Measurements from ENCODE around the gene FAM120B. TPM values are rescaled to one million over a fixed set of nuclear protein-coding genes. Genes with fewer than 3 reads are reported as not detected.

Gene FAM120B
- total and polyA plus RNA-seq, 2 donors, result 17.5 to 30.3 TPM

- no peak overlapping the region for H3K4me3 ChIP-seq (ENCODE audit: low read depth, low read length)
- 68% methylated on average over 8 of the region's 8 CpGs for WGBS
- no peaks in the 10 kb centered on the region for H3K36me3 ChIP-seq (ENCODE audit: insufficient read depth)
- no peaks in the 10 kb centered on the region for H3K4me1 ChIP-seq (ENCODE audit: insufficient read depth)
- H3K27ac ChIP-seq (ENCODE audit: low read depth), result no peak overlapping the region
- no peak for DNase-seq (ENCODE audit: extremely low spot score)
Measured at GRCh38 chr6:170371588-170371987, 65.0 kb downstream of the FAM120B start.

- Histone ChIP-seq H3K36me3 (ENCODE audit: insufficient read depth) (no peaks in the 10 kb centered on the region), H3K27ac (ENCODE audit: low read depth) (no peak overlapping the region), H3K4me1 (ENCODE audit: insufficient read depth) (no peaks in the 10 kb centered on the region), H3K4me3 (ENCODE audit: low read depth, low read length) (no peak overlapping the region)
- WGBS, result 93% methylated on average over 11 of the region's 11 CpGs
- no peak for DNase-seq (ENCODE audit: extremely low spot score)
Measured at GRCh38 chr6:170372380-170373325, 66.1 kb downstream of the FAM120B start.

GRCh38 chr6:170374571-170375444, 68.2 kb downstream of the FAM120B start:
- DNase-seq (ENCODE audit: extremely low spot score), result no peak
- WGBS, result 91% methylated on average over 11 of the region's 11 CpGs

GRCh38 chr6:170375661-170376060, 69.1 kb downstream of the FAM120B start:
- Histone ChIP-seq H3K27ac (ENCODE audit: low read depth) (no peak overlapping the region), H3K4me1 (ENCODE audit: insufficient read depth) (no peaks in the 10 kb centered on the region), H3K36me3 (ENCODE audit: insufficient read depth) (no peaks in the 10 kb centered on the region), H3K4me3 (ENCODE audit: low read depth, low read length) (no peak overlapping the region)
- WGBS, result 87% methylated on average over 10 of the region's 10 CpGs
- no peak for DNase-seq (ENCODE audit: extremely low spot score)

More at GRCh38 chr6:170374571-170375444, 68.2 kb downstream of the FAM120B start:
- H3K27ac ChIP-seq (ENCODE audit: low read depth), result no peak overlapping the region
- no peaks in the 10 kb centered on the region for H3K4me1 ChIP-seq (ENCODE audit: insufficient read depth)
- no peak overlapping the region for H3K4me3 ChIP-seq (ENCODE audit: low read depth, low read length)
- H3K36me3 ChIP-seq (ENCODE audit: insufficient read depth), result no peaks in the 10 kb centered on the region

- H3K36me3 ChIP-seq (ENCODE audit: insufficient read depth), result no peaks in the 10 kb centered on the region
- no peak overlapping the region for H3K4me3 ChIP-seq (ENCODE audit: low read depth, low read length)
- WGBS, result 88% methylated on average over 29 of the region's 29 CpGs
- no peak overlapping the region for H3K27ac ChIP-seq (ENCODE audit: low read depth)
- no peaks in the 10 kb centered on the region for H3K4me1 ChIP-seq (ENCODE audit: insufficient read depth)
- DNase-seq (ENCODE audit: extremely low spot score), result no peak
Measured at GRCh38 chr6:170376386-170377043, 70.0 kb downstream of the FAM120B start.

GRCh38 chr6:170378502-170378901, 71.9 kb downstream of the FAM120B start:
- Histone ChIP-seq H3K36me3 (ENCODE audit: insufficient read depth) (no peaks in the 10 kb centered on the region), H3K4me1 (ENCODE audit: insufficient read depth) (no peaks in the 10 kb centered on the region), H3K27ac (ENCODE audit: low read depth) (no peak overlapping the region), H3K4me3 (ENCODE audit: low read depth, low read length) (no peak overlapping the region)
- no peak for DNase-seq (ENCODE audit: extremely low spot score)
- WGBS, result 84% methylated on average over 10 of the region's 10 CpGs

- Histone ChIP-seq H3K27ac (ENCODE audit: low read depth) (no peak overlapping the region), H3K4me3 (ENCODE audit: low read depth, low read length) (no peak overlapping the region), H3K36me3 (ENCODE audit: insufficient read depth) (no peaks in the 10 kb centered on the region), H3K4me1 (ENCODE audit: insufficient read depth) (no peaks in the 10 kb centered on the region)
- no peak for DNase-seq (ENCODE audit: extremely low spot score)
Measured at GRCh38 chr6:170381562-170381961, 75.0 kb downstream of the FAM120B start.

- Histone ChIP-seq H3K4me1 (ENCODE audit: insufficient read depth) (no peaks in the 10 kb centered on the region), H3K27ac (ENCODE audit: low read depth) (no peak overlapping the region), H3K4me3 (ENCODE audit: low read depth, low read length) (no peak overlapping the region), H3K36me3 (ENCODE audit: insufficient read depth) (no peaks in the 10 kb centered on the region)
- no peak for DNase-seq (ENCODE audit: extremely low spot score)
- 89% methylated on average over 8 of the region's 8 CpGs for WGBS
Measured at GRCh38 chr6:170383466-170384035, 77.0 kb downstream of the FAM120B start.

- Histone ChIP-seq H3K4me3 (ENCODE audit: low read depth, low read length) (no peak overlapping the region), H3K4me1 (ENCODE audit: insufficient read depth) (no peaks in the 10 kb centered on the region), H3K27ac (ENCODE audit: low read depth) (no peak overlapping the region), H3K36me3 (ENCODE audit: insufficient read depth) (no peaks in the 10 kb centered on the region)
- no peak for DNase-seq (ENCODE audit: extremely low spot score)
- 92% methylated on average over 5 of the region's 5 CpGs for WGBS
Measured at GRCh38 chr6:170385506-170385905, 78.9 kb downstream of the FAM120B start.

- no peak overlapping the region for H3K4me3 ChIP-seq (ENCODE audit: low read depth, low read length)
- no peaks in the 10 kb centered on the region for H3K36me3 ChIP-seq (ENCODE audit: insufficient read depth)
- WGBS, result 66% methylated on average over 8 of the region's 8 CpGs
- no peak overlapping the region for H3K27ac ChIP-seq (ENCODE audit: low read depth)
- no peak for DNase-seq (ENCODE audit: extremely low spot score)
- H3K4me1 ChIP-seq (ENCODE audit: insufficient read depth), result no peaks in the 10 kb centered on the region
Measured at GRCh38 chr6:170388113-170388512, 81.6 kb downstream of the FAM120B start.

GRCh38 chr6:170393033-170393432, 86.5 kb downstream of the FAM120B start:
- H3K4me3 ChIP-seq (ENCODE audit: low read depth, low read length), result no peak overlapping the region
- no peaks in the 10 kb centered on the region for H3K4me1 ChIP-seq (ENCODE audit: insufficient read depth)
- no peak for DNase-seq (ENCODE audit: extremely low spot score)
- WGBS, result 94% methylated on average over 7 of the region's 7 CpGs
- no peak overlapping the region for H3K27ac ChIP-seq (ENCODE audit: low read depth)
- H3K36me3 ChIP-seq (ENCODE audit: insufficient read depth), result peaks cover 6% of the 10 kb centered on the region

- no peak overlapping the region for H3K4me3 ChIP-seq (ENCODE audit: low read depth, low read length)
- no peak overlapping the region for H3K27ac ChIP-seq (ENCODE audit: low read depth)
- H3K36me3 ChIP-seq (ENCODE audit: insufficient read depth), result peaks cover 6% of the 10 kb centered on the region
- 95% methylated on average over 9 of the region's 9 CpGs for WGBS
- H3K4me1 ChIP-seq (ENCODE audit: insufficient read depth), result no peaks in the 10 kb centered on the region
- no peak for DNase-seq (ENCODE audit: extremely low spot score)
Measured at GRCh38 chr6:170393807-170394399, 87.3 kb downstream of the FAM120B start.

GRCh38 chr6:170394980-170395379, 88.4 kb downstream of the FAM120B start:
- Histone ChIP-seq H3K36me3 (ENCODE audit: insufficient read depth) (peaks cover 6% of the 10 kb centered on the region), H3K4me1 (ENCODE audit: insufficient read depth) (no peaks in the 10 kb centered on the region), H3K4me3 (ENCODE audit: low read depth, low read length) (no peak overlapping the region), H3K27ac (ENCODE audit: low read depth) (no peak overlapping the region)
- DNase-seq (ENCODE audit: extremely low spot score), result no peak
- WGBS, result 99% methylated on average over 6 of the region's 6 CpGs
